NCI-H2227 treated with DMSO at 0.1 percent for 48 hours (cell line): ENCODE results near the gene OR51B2.
"Not testable (repeated sequence)": the region's sequence is repeated elsewhere in the genome, so short reads cannot be mapped to it uniquely, and the experiment has no call there.

ENCODE experiments used
- DNase-seq: peaks from one replicate; lab custom pipeline; 2025; lab: John Stamatoyannopoulos, UW

OR51B2 gene

GRCh38 chr11:5324197-5324596 lies at the start of gene OR51B2:
OR51B2 (minus strand) TSS chr11:5324297; CDS start chr11:5324297, 0 bp downstream.
- no peak for DNase-seq

- DNase-seq, result no peak
Measured at GRCh38 chr11:5369789-5370188, 45.7 kb upstream of the OR51B2 start.

GRCh38 chr11:5368502-5369043 lies 44.5 kb upstream of the OR51B2 start:
- DNase-seq, result no peak

GRCh38 chr11:5367448-5368074 lies 43.5 kb upstream of the OR51B2 start:
- no peak for DNase-seq

- no peak for DNase-seq
Measured at GRCh38 chr11:5366856-5367255, 42.8 kb upstream of the OR51B2 start.

GRCh38 chr11:5366365-5366764 lies 42.3 kb upstream of the OR51B2 start:
- DNase-seq, result not testable (repeated sequence)

- no peak for DNase-seq
Measured at GRCh38 chr11:5364214-5364613, 40.1 kb upstream of the OR51B2 start.

- no peak for DNase-seq
Measured at GRCh38 chr11:5363679-5364078, 39.6 kb upstream of the OR51B2 start.

- no peak for DNase-seq
Measured at GRCh38 chr11:5362017-5362625, 38.0 kb upstream of the OR51B2 start.

- DNase-seq, result not testable (repeated sequence)
Measured at GRCh38 chr11:5356031-5356430, 31.9 kb upstream of the OR51B2 start.

GRCh38 chr11:5351208-5351607 lies 27.1 kb upstream of the OR51B2 start, which contains the start of gene OR51B6:
OR51B6 (plus strand) TSS chr11:5351508; CDS start chr11:5351508, 0 bp downstream.
- DNase-seq, result no peak

- no peak for DNase-seq
Measured at GRCh38 chr11:5349550-5349949, 25.5 kb upstream of the OR51B2 start.

- no peak for DNase-seq
Measured at GRCh38 chr11:5348551-5349194, 24.6 kb upstream of the OR51B2 start.

- no peak for DNase-seq
Measured at GRCh38 chr11:5345831-5346230, 21.7 kb upstream of the OR51B2 start.

GRCh38 chr11:5343474-5344335 lies 19.6 kb upstream of the OR51B2 start, which contains the start of gene OR51B5:
OR51B5 (minus strand) TSS chr11:5343524; CDS start chr11:5343524, 0 bp downstream.
- no peak for DNase-seq

- DNase-seq, result no peak
Measured at GRCh38 chr11:5339771-5340322, 15.8 kb upstream of the OR51B2 start.

- DNase-seq, result not testable (repeated sequence)
Measured at GRCh38 chr11:5337253-5337652, 13.2 kb upstream of the OR51B2 start.

GRCh38 chr11:5336331-5336730 lies 12.2 kb upstream of the OR51B2 start:
- DNase-seq, result no peak

GRCh38 chr11:5335170-5335569 lies 11.1 kb upstream of the OR51B2 start:
- DNase-seq, result no peak

- DNase-seq, result no peak
Measured at GRCh38 chr11:5317292-5317691, 6.8 kb downstream of the OR51B2 start.

GRCh38 chr11:5313326-5314023 lies 10.6 kb downstream of the OR51B2 start:
- not testable (repeated sequence) for DNase-seq
